ENCODE measurements around the gene RASSF5. TPM values are rescaled to one million over a fixed set of nuclear protein-coding genes. Genes with fewer than 3 reads are reported as not detected.

Gene RASSF5
- total and polyA plus RNA-seq, 2 experiments from 2014 or later = 1.6 to 2.0 TPM

DNA sequence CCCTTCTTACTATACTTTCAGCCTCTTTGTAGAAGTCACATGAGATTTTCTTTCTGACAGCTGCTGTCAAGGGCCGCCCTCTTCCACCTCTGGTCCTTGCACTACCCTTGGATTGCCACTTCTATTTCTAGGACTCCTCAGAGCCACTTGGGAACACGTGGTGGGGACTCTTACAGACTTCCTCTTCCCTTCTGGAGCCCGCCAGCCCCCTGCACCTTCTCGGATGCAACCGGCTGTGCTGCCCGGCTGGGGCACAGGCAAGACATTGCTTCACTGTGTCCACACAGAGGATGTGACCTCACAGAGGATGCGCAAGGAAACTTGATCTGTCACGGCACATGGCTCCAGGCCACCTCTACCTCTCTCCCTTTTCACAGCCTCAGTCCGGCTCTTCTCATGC is 39.4 kb upstream of the RASSF5 start:
- no peak overlapping the region for H2AFZ ChIP-seq
- H3K79me2 ChIP-seq = no peaks in the 10 kb centered on the region
- H3K27ac ChIP-seq = no peak overlapping the region
- H3K4me2 ChIP-seq = no peak overlapping the region
- DNase-seq (ENCODE audit: low spot score) = no peak
- TF ChIP-seq EZH2 (IDR thresholded peaks at IDR 0.05; ENCODE audit: borderline replicate concordance) (no peak), EZH2phosphoT487 (IDR thresholded peaks at IDR 0.05; ENCODE audit: low read depth, severe bottlenecking, unreplicated experiment) (no peak), CTCF (IDR thresholded peaks at IDR 0.05; ENCODE audit: poor library complexity) (no peak)
- no peaks in the 10 kb centered on the region for H3K36me3 ChIP-seq (replicated peaks; ENCODE audit: insufficient read depth, low read depth)
- H4K20me1 ChIP-seq (ENCODE audit: insufficient read depth, poor library complexity, severe bottlenecking) = no peaks in the 10 kb centered on the region
- no peaks in the 10 kb centered on the region for H3K9me2 ChIP-seq (replicated peaks; ENCODE audit: insufficient read depth)
- no peak overlapping the region for H3K4me3 ChIP-seq
- no peaks in the 10 kb centered on the region for H3K9me3 ChIP-seq (ENCODE audit: low read depth)
- H3K27me3 ChIP-seq = no peaks in the 10 kb centered on the region
- peaks cover 11% of the 10 kb centered on the region for H3K4me1 ChIP-seq (ENCODE audit: insufficient read depth)
- WGBS (ENCODE audit: low lambda C conversion rate, missing lambda C conversion rate) = 63% methylated on average over 9 of the region's 9 CpGs

GRCh38 chr1:206468571-206468970 is 38.8 kb upstream of the RASSF5 start:
- Histone ChIP-seq H3K36me3 (replicated peaks; ENCODE audit: insufficient read depth, low read depth) (no peaks in the 10 kb centered on the region), H4K20me1 (ENCODE audit: insufficient read depth, poor library complexity, severe bottlenecking) (no peaks in the 10 kb centered on the region), H3K4me3 (no peak overlapping the region), H3K4me2 (no peak overlapping the region), H3K4me1 (ENCODE audit: insufficient read depth) (peaks cover 11% of the 10 kb centered on the region), H2AFZ (no peak overlapping the region), H3K27ac (no peak overlapping the region), H3K27me3 (no peaks in the 10 kb centered on the region), H3K79me2 (no peaks in the 10 kb centered on the region), H3K9me3 (ENCODE audit: low read depth) (no peaks in the 10 kb centered on the region), H3K9me2 (replicated peaks; ENCODE audit: insufficient read depth) (no peaks in the 10 kb centered on the region)
- DNase-seq (ENCODE audit: low spot score) = no peak
- WGBS (ENCODE audit: low lambda C conversion rate, missing lambda C conversion rate) = 62% methylated on average over 3 of the region's 3 CpGs
- TF ChIP-seq EZH2 (IDR thresholded peaks at IDR 0.05; ENCODE audit: borderline replicate concordance) (no peak), EZH2phosphoT487 (IDR thresholded peaks at IDR 0.05; ENCODE audit: low read depth, severe bottlenecking, unreplicated experiment) (no peak), CTCF (IDR thresholded peaks at IDR 0.05; ENCODE audit: poor library complexity) (no peak)

DNA sequence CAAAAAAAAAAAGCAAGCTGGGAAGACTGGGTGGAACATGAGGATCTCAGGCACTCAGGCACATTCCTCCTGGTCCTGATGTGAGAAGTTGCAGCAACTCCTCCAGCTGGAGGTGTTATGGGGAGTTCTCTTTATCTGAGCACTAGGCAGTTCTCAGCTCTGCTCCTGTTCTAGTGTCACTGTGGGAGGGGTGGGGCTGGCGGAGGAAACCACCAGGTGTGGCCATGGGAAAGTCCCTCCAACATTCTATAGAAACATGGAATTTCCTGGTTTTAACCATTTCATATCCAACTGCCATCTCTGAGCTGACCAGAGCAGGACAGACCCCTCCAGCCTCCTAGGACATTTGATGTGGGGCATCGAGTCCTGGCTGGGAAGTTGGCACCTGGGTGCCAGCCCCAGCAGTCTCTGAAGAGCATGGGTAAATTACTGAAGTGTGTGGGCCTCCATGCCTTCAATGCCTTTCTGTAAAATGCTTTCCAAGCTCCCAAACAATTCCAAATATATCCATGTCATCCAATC is 37.9 kb upstream of the RASSF5 start:
- Histone ChIP-seq H3K27ac (peak overlapping the region; percentile 56), H3K9me3 (ENCODE audit: low read depth) (no peaks in the 10 kb centered on the region), H3K79me2 (no peaks in the 10 kb centered on the region), H3K4me2 (peak overlapping the region; percentile 98), H3K36me3 (replicated peaks; ENCODE audit: insufficient read depth, low read depth) (no peaks in the 10 kb centered on the region), H3K4me1 (ENCODE audit: insufficient read depth) (peaks cover 11% of the 10 kb centered on the region), H2AFZ (peak overlapping the region; percentile 93), H3K9me2 (replicated peaks; ENCODE audit: insufficient read depth) (no peaks in the 10 kb centered on the region), H3K27me3 (no peaks in the 10 kb centered on the region), H3K4me3 (no peak overlapping the region), H4K20me1 (ENCODE audit: insufficient read depth, poor library complexity, severe bottlenecking) (no peaks in the 10 kb centered on the region)
- 52% methylated on average over 2 of the region's 2 CpGs for WGBS (ENCODE audit: low lambda C conversion rate, missing lambda C conversion rate)
- peak; percentile 37 for DNase-seq (ENCODE audit: low spot score)
- TF ChIP-seq EZH2 (IDR thresholded peaks at IDR 0.05; ENCODE audit: borderline replicate concordance) = no peak
- no peak for TF ChIP-seq EZH2phosphoT487 (IDR thresholded peaks at IDR 0.05; ENCODE audit: low read depth, severe bottlenecking, unreplicated experiment)
- TF ChIP-seq CTCF (IDR thresholded peaks at IDR 0.05; ENCODE audit: poor library complexity) = no peak

All from hepatocyte (in vitro differentiated cells).